Astrocyte (in vitro differentiated cells and primary cell): ENCODE data around the gene GGTA1.

ENCODE experiments used
- EZH2 ChIP-seq: IDR thresholded peaks from 2 replicates; pipeline ENCODE4 v1.6.1; 2012; ENCODE audit warnings: mild to moderate bottlenecking, low read length, inconsistent platforms; ENCODE audit not compliant: insufficient read depth
- TF ChIP-seq, protein P1 (sequence below): IDR thresholded peaks from 2 replicates; pipeline ENCODE4 v1.5.1; 2011; ENCODE audit warnings: low read depth, mild to moderate bottlenecking, inconsistent platforms, low read length, moderate library complexity; ENCODE audit not compliant: insufficient read depth

DNA sequence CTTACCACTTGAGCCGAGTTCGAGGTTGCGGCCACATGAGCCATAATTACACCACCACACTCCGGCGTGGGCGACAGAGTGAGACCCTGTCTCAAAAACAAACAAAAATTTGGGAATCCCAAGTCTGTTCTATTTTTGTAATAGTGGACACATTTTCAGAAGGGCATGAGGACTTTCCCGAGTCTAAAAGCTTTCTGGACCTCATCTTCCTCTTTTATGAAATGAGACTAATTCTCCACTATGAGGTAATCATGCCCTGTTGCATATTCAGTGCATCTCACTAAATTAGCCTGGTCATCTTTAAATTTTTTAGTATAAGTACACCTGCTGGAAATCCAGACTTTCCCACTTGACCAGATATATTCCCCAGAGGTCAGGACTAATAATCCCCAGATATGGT, 55.7 kb downstream of the GGTA1 start:
- TF ChIP-seq, protein P1, sequence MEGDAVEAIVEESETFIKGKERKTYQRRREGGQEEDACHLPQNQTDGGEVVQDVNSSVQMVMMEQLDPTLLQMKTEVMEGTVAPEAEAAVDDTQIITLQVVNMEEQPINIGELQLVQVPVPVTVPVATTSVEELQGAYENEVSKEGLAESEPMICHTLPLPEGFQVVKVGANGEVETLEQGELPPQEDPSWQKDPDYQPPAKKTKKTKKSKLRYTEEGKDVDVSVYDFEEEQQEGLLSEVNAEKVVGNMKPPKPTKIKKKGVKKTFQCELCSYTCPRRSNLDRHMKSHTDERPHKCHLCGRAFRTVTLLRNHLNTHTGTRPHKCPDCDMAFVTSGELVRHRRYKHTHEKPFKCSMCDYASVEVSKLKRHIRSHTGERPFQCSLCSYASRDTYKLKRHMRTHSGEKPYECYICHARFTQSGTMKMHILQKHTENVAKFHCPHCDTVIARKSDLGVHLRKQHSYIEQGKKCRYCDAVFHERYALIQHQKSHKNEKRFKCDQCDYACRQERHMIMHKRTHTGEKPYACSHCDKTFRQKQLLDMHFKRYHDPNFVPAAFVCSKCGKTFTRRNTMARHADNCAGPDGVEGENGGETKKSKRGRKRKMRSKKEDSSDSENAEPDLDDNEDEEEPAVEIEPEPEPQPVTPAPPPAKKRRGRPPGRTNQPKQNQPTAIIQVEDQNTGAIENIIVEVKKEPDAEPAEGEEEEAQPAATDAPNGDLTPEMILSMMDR: no peak
- TF ChIP-seq EZH2: no peak
